Choroid plexus epithelial cell (primary cell): Measurements from ENCODE around the gene LMAN2L.

ENCODE experiments used
- DNase-seq: peaks from one replicate; pipeline ENCODE4 v3.0.0-alpha.2; 2010; ENCODE audit warnings: low read depth
- H3K4me3 ChIP-seq: 2 replicates; pipeline ENCODE4 v1.5.1; 2011; ENCODE audit warnings: low read depth, mild to moderate bottlenecking, control low read depth, low read length, moderate library complexity
- CTCF ChIP-seq: conservative IDR thresholded peaks from 2 replicates; pipeline ENCODE4 v1.5.1; 2011; ENCODE audit warnings: low read depth, mild to moderate bottlenecking, control low read depth, inconsistent platforms, low read length, moderate library complexity

The LMAN2L gene

GRCh38 chr2:96767135-96767871, 27.4 kb upstream of the LMAN2L start:
- no peak for TF ChIP-seq CTCF
- no peak for DNase-seq
- H3K4me3 ChIP-seq: no peak overlapping the region

GRCh38 chr2:96764253-96764637, 24.4 kb upstream of the LMAN2L start:
- no peak for TF ChIP-seq CTCF
- no peak for DNase-seq
- no peak overlapping the region for H3K4me3 ChIP-seq

GRCh38 chr2:96763511-96764252, 23.8 kb upstream of the LMAN2L start:
- H3K4me3 ChIP-seq: no peak overlapping the region
- peak; percentile 55 for TF ChIP-seq CTCF
- DNase-seq: no peak

GRCh38 chr2:96762529-96763311, 22.9 kb upstream of the LMAN2L start:
- H3K4me3 ChIP-seq: peak overlapping the region; percentile 9
- DNase-seq: no peak
- no peak for TF ChIP-seq CTCF

GRCh38 chr2:96760986-96761832, 21.3 kb upstream of the LMAN2L start:
- DNase-seq: no peak

More at GRCh38 chr2:96760986-96761832, 21.3 kb upstream of the LMAN2L start:
- peak; percentile 16 for TF ChIP-seq CTCF
- peak overlapping the region; percentile 75 for H3K4me3 ChIP-seq
